Cortex of kidney (tissue), 1 donor: ENCODE results near the gene LUZP2.

ENCODE experiments used
- DNase-seq: peaks from one replicate; lab custom pipeline; 2025; lab: John Stamatoyannopoulos, UW

The LUZP2 gene

GRCh38 chr11:24567380-24567779 is 70.5 kb downstream of the LUZP2 start:
- no peak for DNase-seq

GRCh38 chr11:24572376-24572775 is 75.5 kb downstream of the LUZP2 start:
- DNase-seq, result no peak

- no peak for DNase-seq
These were observed 77.6 kb downstream of the LUZP2 start for GRCh38 chr11:24574461-24574860.

DNA sequence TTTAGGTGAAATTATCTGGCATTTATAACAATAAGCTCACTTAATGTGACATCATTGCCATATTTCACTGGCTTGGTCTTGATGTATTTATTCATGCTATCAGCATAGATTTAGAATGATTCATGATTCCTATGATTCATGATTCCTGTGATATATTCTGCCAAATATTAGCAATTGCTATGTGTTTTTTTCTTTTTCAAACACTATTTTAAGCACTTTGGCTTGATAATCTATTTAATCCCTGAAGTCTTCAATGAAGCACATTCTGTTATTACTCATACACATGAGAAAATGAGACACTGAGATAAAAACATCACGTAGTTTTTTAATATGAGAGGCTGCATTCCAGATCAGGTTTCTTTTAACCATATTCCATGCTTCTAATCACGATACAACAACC is 78.5 kb downstream of the LUZP2 start:
- no peak for DNase-seq

- no peak for DNase-seq
These were observed 88.3 kb downstream of the LUZP2 start for GRCh38 chr11:24585192-24585591.

DNA sequence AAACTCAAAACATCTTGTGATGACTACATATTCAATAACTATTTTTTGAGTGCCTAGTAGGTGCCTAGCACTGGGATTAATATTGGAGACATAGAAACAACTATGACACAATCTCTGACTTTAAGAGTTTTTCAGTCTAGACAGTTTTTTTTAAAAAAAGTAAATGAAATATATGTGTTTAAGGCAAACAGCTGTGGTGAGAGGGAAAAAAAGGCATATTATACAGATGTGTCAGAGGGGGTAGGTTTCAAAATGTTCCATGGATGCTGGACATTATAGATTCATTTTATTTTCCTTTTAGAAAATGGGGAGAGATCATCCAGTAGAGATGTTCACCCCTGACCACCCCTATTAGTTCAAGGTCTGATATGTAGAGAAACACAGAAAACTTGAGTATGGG is 90.8 kb downstream of the LUZP2 start:
- DNase-seq, result no peak

- DNase-seq, result no peak
These were observed 91.2 kb downstream of the LUZP2 start for GRCh38 chr11:24588081-24588480.

DNA sequence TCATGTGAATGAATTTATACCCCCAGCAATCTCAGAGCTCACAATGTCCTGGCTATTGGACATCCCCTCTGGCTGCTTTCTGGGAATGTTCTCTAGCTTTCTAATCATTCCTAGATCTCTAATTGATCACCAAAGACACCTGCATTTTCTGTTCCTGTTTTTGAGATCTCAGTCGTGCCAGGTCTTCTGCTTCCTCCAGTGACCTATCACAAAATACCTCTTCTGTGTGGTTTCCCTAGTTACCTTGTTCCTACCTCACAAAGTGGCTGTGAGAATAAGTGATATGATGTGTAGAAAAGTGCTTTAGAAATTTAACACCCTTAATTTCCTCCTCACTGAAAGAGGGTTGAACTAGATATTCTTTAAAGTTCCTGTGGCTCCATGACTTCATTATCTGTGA is 92.2 kb downstream of the LUZP2 start:
- no peak for DNase-seq

DNA sequence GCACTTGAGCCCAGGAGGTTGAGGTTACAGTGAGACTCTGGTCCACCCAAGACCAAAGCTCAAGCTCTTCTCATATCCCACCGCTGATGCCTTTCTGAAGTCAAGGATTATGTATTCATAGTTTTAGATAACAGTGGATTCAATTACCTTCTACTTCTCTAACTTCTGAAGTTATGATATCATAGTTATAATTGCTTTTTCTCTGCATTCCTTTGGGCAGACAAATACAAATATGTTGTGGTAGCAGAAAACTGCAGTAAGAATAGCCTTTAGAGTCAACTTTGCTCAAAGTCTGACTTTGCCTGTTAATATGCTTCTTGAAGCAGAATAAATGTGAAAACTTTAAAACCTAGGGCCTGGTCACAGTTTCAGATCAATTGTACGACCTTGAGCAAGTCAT is 94.4 kb downstream of the LUZP2 start:
- DNase-seq, result no peak

GRCh38 chr11:24592360-24592759 is 95.5 kb downstream of the LUZP2 start:
- no peak for DNase-seq

DNA sequence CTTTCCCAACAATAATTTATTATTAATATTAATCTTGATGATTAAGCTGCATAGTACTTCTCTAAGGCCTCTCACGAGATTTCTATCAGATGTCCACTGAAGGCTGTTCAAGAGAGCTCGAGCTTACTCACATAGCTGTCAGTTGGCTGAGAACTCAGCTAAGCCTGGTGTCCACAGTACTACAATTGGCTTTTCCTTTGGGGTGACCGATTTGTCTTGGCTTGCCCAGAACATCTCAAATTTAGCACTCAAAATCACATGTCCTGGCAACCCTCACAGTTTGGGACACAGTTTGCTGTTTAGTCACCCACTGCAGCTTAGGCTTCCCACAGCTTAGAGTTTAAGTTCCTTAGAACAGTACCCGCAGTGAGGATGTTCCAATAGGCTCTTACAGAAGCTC is 96.5 kb downstream of the LUZP2 start:
- DNase-seq, result no peak

DNA sequence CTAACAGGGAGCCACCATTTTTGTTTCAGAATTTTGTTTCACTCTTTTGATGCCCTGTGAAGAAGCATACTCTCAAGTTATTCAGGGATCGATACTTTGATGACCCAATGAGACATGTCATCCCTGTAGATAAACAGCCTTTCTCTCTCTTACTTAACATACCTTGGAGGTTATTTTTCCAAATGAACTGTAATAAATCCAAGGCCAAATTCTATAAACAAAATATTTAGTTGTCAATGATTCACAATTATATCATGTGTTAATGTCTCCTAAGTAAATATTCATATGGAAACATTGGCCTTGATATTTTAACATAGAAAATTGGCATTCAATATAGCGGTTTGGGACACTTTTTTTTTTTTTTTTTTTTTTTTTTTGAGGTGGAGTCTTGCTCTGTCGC is 97.5 kb downstream of the LUZP2 start:
- DNase-seq, result no peak

DNA sequence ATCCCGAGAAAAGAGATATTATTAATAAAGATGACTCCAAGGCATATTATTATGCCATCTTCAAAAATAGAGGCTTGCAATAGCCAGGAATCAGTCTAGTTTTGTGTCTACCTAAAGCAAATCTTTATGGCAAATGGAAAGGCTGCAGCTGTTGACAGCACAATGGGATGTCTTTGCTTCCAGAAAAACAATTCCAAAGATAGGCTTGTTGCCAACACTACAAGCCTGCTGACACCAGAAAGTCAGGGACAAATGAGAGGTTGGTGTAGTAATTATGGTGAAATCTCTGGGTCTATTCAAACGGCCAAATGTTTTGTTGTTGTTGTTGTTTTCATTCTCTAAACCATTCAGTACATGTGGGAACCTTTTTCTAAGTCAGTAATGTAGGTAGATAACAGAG is 101.8 kb downstream of the LUZP2 start:
- DNase-seq, result no peak

DNA sequence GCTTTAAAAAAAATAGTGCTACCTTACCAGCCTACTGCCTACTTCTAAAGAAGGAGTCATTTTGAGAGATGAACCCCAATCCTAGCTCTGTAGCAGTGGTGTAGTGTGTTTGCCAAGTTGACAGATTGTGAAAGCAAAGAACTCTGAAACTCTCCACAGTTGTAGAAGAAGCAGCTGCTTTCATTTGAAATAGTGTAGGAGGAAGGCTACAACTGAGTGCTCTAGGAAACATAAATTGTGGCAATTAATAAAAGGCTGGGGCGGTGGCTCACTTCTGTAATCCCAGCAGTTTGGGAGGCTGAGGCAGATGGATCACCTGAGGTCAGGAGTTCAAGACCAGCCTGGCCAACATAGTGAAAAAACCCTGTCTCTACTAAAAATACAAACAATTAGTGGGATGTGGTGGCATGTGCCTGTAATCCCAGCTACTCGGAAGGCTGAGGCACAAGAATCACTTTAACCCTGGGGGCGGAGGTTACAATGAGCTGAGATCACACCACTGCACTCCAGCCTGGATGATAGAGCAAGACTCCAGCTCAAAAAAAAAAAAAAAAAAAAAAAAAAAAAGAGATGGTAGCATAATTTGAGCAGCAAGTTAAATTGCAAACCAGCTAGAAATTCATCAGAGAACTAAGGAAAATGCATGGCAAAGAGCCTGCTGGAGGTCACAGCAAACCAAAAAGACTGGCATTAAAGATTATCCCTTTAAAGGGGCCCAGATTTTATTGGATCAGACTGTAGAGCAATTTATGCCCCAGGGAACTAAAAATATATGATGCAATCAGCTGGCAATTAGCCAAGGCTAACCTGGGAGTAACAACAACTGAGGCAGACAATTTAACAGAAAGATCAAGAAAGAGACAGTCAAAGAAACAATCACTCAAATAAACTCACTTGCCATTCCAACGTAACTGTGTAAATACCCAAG is 112.6 kb downstream of the LUZP2 start:
- no peak for DNase-seq

GRCh38 chr11:24615451-24616160 is 118.8 kb downstream of the LUZP2 start:
- no peak for DNase-seq

DNA sequence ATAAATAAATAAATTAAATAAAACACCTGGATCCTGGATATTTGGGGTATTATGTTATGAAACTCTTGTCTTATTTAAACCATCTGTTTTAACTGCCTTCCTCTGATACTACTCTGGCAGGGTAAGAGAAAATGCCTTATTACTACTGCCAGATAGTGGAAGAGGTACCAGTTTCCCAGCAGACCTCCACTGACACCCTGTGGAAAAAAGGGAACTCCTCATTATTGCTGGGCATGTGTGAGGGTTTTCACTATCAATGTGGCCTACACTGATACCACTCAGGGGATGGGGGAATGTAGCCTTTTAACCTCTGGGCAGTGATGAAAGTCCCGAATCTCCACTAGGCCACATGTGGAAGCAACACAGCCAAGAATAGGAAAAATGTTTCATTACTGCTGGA is 121.0 kb downstream of the LUZP2 start:
- no peak for DNase-seq

DNA sequence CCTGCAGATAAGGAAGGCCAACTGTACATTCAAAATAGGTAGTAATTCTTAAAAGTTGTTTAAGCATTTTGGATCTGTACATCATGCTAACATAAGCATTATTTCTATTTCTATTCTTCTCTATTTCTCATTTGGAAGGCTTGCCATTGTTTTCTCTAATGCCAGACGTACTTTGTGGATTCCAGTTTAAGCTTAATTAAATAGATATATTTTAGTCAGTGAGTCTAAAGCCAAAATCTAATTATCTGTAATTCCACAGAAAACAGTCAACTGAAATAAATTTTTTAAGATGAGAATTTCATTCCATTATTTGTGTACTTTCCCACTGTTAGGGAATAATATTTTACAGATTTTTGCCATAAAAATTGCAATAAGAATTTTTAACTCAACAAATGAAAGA is 123.0 kb downstream of the LUZP2 start:
- DNase-seq, result no peak

DNA sequence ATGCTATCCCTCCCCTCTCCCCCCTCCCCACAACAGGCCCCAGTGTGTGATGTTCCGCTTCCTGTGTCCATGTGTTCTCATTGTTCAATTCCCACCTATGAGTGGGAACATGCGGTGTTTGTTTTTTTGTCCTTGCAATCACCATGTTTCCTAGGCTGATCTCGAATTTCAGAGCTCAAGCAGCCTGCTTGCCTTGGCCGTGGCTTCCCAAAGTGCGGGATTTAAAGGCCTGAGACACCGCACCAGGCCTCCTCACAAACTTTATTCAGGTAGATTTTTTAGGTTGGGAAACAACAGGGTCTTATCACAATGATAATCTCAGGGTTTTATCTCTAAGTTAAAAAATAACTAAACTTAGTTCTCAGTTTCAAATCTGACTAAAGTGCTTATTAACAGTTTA is 125.4 kb downstream of the LUZP2 start:
- no peak for DNase-seq

- DNase-seq, result no peak
These were observed 126.3 kb downstream of the LUZP2 start for GRCh38 chr11:24623121-24623520.

GRCh38 chr11:24624432-24624831 is 127.6 kb downstream of the LUZP2 start:
- DNase-seq, result no peak

GRCh38 chr11:24625975-24626374 is 129.1 kb downstream of the LUZP2 start:
- no peak for DNase-seq

DNA sequence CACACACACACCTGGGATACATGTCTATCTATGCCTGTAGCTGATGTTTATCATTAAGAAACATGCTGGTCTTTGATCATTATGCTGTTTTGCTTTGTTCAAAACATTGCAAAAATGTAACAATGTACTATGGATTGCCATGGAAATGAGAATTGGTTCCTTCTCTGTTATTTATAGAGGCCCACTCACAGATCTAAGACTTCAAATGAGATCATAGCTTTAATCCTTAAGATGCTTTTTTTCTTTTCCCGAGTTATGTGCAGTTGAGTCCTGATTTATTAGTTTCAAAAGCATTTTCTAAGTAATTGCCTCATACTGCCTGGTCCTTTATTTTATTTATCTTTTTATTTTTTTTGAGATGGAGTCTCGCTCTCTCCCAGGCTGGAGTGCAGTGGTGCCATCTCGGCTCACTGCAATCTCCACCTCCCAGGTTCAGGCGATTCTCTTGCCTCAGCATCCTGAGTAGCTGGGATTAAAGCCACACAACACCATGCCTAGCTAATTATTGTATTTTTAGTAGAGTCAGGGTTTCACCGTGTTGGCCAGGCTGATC is 131.4 kb downstream of the LUZP2 start:
- no peak for DNase-seq

DNA sequence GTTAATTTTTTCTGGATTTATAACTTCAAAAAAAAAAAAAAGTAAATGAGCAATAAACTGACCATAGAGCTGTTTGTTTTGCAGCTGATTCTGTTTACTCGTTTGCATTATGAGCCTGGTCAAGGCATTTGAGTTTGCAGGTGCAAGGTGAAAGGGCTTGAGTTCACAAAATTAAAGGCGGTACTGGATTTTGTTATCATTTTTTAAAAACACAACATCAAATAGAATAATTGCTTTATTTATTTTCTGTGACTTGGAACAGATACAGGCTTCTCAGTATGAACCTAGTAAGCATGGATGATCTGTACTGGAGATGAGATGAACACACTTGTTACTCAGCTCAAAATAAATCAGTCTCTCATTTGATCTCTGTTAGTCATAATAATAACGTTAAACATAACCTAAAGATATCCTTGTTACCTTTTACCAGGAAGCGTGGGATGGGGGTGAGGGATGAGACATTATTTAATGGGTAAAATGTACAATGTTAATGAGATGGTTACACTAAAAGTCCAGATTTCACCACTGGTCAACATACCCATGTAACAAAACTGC is 137.8 kb downstream of the LUZP2 start:
- no peak for DNase-seq
